Mucosa of descending colon (tissue), 3 donors: ENCODE data around the gene GFPT1. TPM values are rescaled to one million over a fixed set of nuclear protein-coding genes. Genes with fewer than 3 reads are reported as not detected.

Source experiments
- ATAC-seq: fragments of 200-7000 bp; cut with Tn5 transposase; one replicate; pipeline ENCODE4 v1.9.1; 2020; ENCODE audit warnings: mild to moderate bottlenecking, moderate library complexity
- DNase-seq, 3 donors: peaks; one replicate each; pipeline ENCODE4 v3.0.0-alpha.2; 2020
- H3K36me3 ChIP-seq: fragments of 200-600 bp; one replicate; pipeline ENCODE4 v1.8.0; 2021; ENCODE audit warnings: low read depth, mild to moderate bottlenecking
- H3K4me1 ChIP-seq: fragments of 200-600 bp; one replicate; pipeline ENCODE4 v1.8.0; 2021; ENCODE audit warnings: low read depth, mild to moderate bottlenecking
- H3K4me3 ChIP-seq: fragments of 200-600 bp; one replicate; pipeline ENCODE4 v1.8.0; 2021; ENCODE audit warnings: mild to moderate bottlenecking
- H3K9me3 ChIP-seq: fragments of 200-600 bp; one replicate; pipeline ENCODE4 v1.8.0; 2021; ENCODE audit warnings: mild to moderate bottlenecking
- intact Hi-C, 2 donors: fragments of 100-400 bp; cut with DNase I in 1 of 2; cut with micrococcal nuclease in 1 of 2; formaldehyde crosslinking; loops; one replicate each; pipeline versions ENCODE4 v1.11.0 to v1.11.1; 2022; cut with DNase I, micrococcal nuclease
- total RNA-seq, 3 donors: library from RNA; stranded (reverse); fragmentation: NEBNext Ultra II Directional in 2 of 3; extraction: Animal tissue kit (Norgen Biotek cat#: 25700) in 2 of 3; gene quantifications; one replicate each; pipeline versions ENCODE4 v1.2.1 to v1.2.4, GENCODE V29; 2021 to 2023
- TF ChIP-seq, protein P1 (sequence below): fragments of 200-600 bp; IDR thresholded peaks from one replicate; pipeline ENCODE4 v1.8.0; 2022; ENCODE audit warnings: antibody characterized with exemption, mild to moderate bottlenecking
- donor health status: DM: no; HTN: no; CAD: no; lungs with moderate emphysema.
- donor health status: DM: no; HTN: no; CAD: no.
- donor health status: DM: no; HTN: yes; CAD: no.

Gene GFPT1
- total RNA-seq, 3 donors from 2014 or later = 79.3 to 196 (median 180) TPM

DNA sequence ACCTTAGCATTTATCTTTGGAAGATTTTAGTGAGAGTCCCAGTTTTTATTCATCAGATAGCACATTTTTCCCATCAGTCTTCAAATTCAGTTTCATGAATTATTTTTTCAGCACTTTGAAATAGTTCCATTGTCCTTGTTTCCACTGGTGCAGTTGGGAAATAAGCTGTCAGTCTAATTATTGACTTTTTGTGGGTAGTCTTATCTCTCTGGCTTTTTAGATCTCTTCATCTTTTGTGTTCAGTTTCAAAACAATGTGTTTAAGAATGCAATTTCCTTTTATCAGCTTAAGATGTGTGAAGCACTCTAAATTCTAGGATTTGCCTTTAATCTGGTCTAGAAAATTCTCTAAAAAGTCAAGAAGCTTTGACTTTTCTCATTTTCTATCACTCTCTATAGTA is 70.5 kb downstream of the GFPT1 start:
- TF ChIP-seq, protein P1, sequence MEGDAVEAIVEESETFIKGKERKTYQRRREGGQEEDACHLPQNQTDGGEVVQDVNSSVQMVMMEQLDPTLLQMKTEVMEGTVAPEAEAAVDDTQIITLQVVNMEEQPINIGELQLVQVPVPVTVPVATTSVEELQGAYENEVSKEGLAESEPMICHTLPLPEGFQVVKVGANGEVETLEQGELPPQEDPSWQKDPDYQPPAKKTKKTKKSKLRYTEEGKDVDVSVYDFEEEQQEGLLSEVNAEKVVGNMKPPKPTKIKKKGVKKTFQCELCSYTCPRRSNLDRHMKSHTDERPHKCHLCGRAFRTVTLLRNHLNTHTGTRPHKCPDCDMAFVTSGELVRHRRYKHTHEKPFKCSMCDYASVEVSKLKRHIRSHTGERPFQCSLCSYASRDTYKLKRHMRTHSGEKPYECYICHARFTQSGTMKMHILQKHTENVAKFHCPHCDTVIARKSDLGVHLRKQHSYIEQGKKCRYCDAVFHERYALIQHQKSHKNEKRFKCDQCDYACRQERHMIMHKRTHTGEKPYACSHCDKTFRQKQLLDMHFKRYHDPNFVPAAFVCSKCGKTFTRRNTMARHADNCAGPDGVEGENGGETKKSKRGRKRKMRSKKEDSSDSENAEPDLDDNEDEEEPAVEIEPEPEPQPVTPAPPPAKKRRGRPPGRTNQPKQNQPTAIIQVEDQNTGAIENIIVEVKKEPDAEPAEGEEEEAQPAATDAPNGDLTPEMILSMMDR = no peak
- Histone ChIP-seq H3K36me3 (no peaks in the 10 kb centered on the region), H3K4me1 (no peaks in the 10 kb centered on the region), H3K9me3 (peaks cover 5% of the 10 kb centered on the region), H3K4me3 (no peak overlapping the region)
- DNase-seq = no peak
- intact Hi-C loops = no loop called here
- ATAC-seq = no peak

DNA sequence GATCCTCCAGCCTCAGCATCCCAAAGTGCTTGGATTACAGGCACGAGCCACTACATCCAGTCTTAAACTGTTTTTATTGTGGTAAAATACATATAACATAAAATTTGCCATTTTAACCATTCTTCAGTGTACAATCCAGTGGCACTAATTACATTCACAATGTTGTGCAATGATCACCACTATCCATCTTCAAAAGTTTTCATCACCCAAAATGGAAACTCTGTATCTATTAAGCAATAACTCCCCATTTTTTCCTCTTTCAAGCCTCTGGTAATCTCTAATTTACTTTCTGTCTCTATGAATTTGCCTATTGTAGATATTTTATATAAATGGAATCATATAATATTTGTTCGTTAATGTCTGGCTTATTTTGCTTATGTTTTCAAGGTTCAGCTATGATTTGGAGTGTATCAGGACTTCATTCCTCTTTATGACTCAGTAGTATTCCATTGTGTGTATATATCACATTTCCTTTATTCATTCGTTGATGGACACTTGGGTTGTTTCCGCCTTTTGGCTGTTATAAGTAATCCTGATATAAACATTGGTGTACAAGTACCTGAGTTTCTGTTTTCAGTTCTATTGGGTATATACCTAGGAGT is 71.8 kb downstream of the GFPT1 start:
- no peak overlapping the region for H3K4me3 ChIP-seq
- ATAC-seq (no peak), DNase-seq (no peak)
- peaks cover 5% of the 10 kb centered on the region for H3K9me3 ChIP-seq
- intact Hi-C loops = no loop called here
- peaks cover 5% of the 10 kb centered on the region for H3K4me1 ChIP-seq
- H3K36me3 ChIP-seq = no peaks in the 10 kb centered on the region
- TF ChIP-seq, protein P1 = no peak

DNA sequence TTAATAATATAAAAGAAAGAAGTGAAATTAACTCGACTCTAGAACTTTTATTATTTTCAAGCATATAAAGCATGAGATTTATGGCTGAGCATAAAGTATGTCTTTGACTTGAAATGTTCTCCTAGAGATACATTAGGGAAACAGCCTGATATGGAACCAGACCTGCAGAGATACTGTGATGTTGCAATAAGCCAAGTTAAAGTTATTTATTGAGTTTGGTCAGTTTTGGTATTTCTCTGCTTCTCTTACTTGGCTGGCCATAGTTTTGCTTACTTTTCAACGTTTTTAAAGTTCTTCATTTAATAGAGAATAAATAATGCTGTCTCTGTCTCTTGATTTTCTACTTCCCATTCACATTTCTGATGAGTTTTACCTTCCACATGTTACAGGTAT is 76.0 kb downstream of the GFPT1 start:
- TF ChIP-seq, protein P1 = no peak
- Histone ChIP-seq H3K4me1 (peaks cover 28% of the 10 kb centered on the region), H3K36me3 (no peaks in the 10 kb centered on the region), H3K9me3 (peaks cover 5% of the 10 kb centered on the region), H3K4me3 (no peak overlapping the region)
- ATAC-seq (no peak), DNase-seq (no peak)
- intact Hi-C loops = no loop called here

DNA sequence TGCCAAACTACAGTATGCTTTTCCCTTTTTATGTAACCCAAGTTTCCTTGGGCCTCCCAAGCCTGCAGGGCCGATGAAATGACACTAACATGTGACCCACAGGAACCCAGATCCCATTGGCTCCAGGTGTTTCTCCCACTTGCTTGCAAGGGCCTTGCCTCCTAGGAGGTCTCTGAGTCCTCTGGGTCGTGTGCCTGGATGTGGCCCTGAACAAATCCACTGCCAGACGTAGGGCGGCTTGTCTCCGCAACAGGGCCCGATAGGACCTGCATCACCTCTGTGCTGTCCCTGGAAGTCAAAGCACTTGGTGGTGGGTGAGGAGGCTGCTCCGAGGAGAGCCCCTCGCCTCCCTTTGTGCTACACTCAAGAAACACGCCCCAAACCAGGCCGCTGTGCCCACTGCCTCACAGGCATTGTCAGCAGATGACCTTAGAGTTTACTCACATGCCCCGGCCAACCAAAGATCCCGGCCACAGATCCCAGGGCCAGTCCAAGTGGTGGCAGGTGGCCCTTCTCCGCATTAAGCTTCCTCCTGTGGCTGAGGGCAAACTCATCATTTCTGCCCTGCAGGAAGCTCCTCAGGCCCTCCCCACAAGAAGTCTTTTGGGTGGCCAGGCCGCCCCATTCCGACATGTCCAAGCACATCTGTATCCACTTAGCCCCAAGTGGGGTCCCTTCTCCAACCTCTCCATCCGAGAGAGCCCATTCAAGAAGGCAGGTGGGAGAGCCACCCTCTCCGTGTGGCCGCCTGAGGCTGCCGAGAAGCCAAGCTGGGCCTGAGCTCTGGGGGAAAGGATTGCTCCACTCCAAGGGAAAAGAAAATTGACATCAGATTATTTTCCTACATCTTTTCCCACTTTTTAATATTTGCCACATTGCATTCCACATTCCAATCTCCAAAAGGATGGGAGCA is 76.7 kb downstream of the GFPT1 start:
- Histone ChIP-seq H3K36me3 (no peaks in the 10 kb centered on the region), H3K4me3 (no peak overlapping the region), H3K4me1 (peaks cover 28% of the 10 kb centered on the region), H3K9me3 (peaks cover 5% of the 10 kb centered on the region)
- peak; percentile 28 to 58 (median 47) for DNase-seq
- intact Hi-C loops = no loop called here
- TF ChIP-seq, protein P1 = no peak
- ATAC-seq = peak; percentile 5

DNA sequence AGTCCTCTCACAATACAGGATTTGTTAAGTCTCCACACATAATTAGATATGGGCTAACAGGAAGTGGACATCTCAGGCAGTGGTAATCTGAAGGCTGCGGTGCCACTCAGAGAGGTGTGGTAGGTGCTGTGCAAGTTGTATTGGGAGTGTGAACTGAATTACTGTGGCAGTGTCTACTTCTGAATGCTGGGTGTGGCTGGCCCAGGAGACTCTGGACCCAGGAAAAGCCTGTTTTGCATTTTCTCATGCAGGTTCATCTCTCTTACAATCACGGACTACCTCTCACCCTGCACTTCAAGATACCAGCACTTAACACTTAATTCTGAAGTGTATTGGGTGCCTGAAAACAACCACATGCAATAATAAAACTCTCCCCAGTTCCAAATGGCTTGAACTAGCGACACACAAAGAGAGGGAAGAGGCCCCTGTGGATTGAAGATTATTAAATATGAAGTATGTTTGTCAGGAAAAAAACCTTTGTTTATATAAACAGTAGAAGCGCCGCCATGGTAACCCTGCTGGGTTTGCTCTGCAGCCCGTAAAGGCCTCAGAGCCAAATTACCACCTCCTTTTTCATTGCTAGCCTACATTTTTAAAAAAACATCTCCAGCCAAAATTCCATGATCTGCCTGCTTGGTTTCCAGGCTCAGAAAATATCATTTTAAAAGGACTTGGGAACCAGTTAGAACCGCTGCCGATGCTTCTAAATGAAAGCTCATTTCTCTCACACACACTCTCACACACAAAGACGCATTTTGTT is 77.5 kb downstream of the GFPT1 start:
- Histone ChIP-seq H3K9me3 (peaks cover 5% of the 10 kb centered on the region), H3K4me1 (peaks cover 28% of the 10 kb centered on the region), H3K4me3 (no peak overlapping the region), H3K36me3 (no peaks in the 10 kb centered on the region)
- TF ChIP-seq, protein P1 = no peak
- DNase-seq (peak; percentile 71 to 78 (median 76)), ATAC-seq (peak; percentile 86)
- intact Hi-C loops = loop anchor here (5.0 to 10.0 kb wide), 3 partner anchors 65 to 297 kb away; partner anchors contain the start of gene ANTXR1 (in 1 of the 2)
